T follicular helper cell (primary cell): ENCODE data around the gene SPRR4.
"Not testable (repeated sequence)": the region's sequence is repeated elsewhere in the genome, so short reads cannot be mapped to it uniquely, and the experiment has no call there.

ENCODE experiments used
- DNase-seq: peaks from one replicate; pipeline ENCODE4 v3.0.0-alpha.2; 2020; ENCODE audit warnings: low read depth

The SPRR4 gene

GRCh38 chr1:152965853-152966252, 4.6 kb upstream of the SPRR4 start:
- DNase-seq, result no peak

- DNase-seq, result no peak
Observed at GRCh38 chr1:152967201-152967600, 3.2 kb upstream of the SPRR4 start.

- no peak for DNase-seq
Observed at GRCh38 chr1:152968248-152968647, 2.2 kb upstream of the SPRR4 start.

- DNase-seq, result no peak
Observed at GRCh38 chr1:152969036-152969435, 1.4 kb upstream of the SPRR4 start.

GRCh38 chr1:152972196-152972886, 1.9 kb downstream of the SPRR4 start:
- no peak for DNase-seq

- DNase-seq, result no peak
Observed at GRCh38 chr1:152976688-152977087, 6.2 kb downstream of the SPRR4 start.

- DNase-seq, result no peak
Observed at GRCh38 chr1:152977614-152978013, 7.2 kb downstream of the SPRR4 start.

- no peak for DNase-seq
Observed at GRCh38 chr1:152980676-152981075, 10.2 kb downstream of the SPRR4 start.

GRCh38 chr1:152981146-152981871, 10.9 kb downstream of the SPRR4 start:
- no peak for DNase-seq

- no peak for DNase-seq
Observed at GRCh38 chr1:152982076-152982475, 11.6 kb downstream of the SPRR4 start.

- no peak for DNase-seq
Observed at GRCh38 chr1:152983234-152983633, 12.8 kb downstream of the SPRR4 start.

GRCh38 chr1:152983743-152984142, 13.3 kb downstream of the SPRR4 start, which contains the start of gene SPRR1A:
SPRR1A (plus strand) TSS chr1:152984081; CDS start chr1:152985231, 1,150 bp downstream.
- DNase-seq, result no peak

- DNase-seq, result no peak
Observed at GRCh38 chr1:152986578-152986977, 16.1 kb downstream of the SPRR4 start.

- DNase-seq, result no peak
Observed at GRCh38 chr1:152993186-152993585, 22.7 kb downstream of the SPRR4 start.

GRCh38 chr1:152995842-152996241, 25.4 kb downstream of the SPRR4 start:
- DNase-seq, result no peak

- DNase-seq, result no peak
Observed at GRCh38 chr1:152996633-152997400, 26.4 kb downstream of the SPRR4 start.

- no peak for DNase-seq
Observed at GRCh38 chr1:152997901-152998300, 27.5 kb downstream of the SPRR4 start.

GRCh38 chr1:152998476-152998875, 28.0 kb downstream of the SPRR4 start:
- no peak for DNase-seq

- no peak for DNase-seq
Observed at GRCh38 chr1:152999818-153000217, 29.4 kb downstream of the SPRR4 start.

- no peak for DNase-seq
Observed at GRCh38 chr1:153000294-153000693, 29.8 kb downstream of the SPRR4 start.

- no peak for DNase-seq
Observed at GRCh38 chr1:153001382-153001781, 30.9 kb downstream of the SPRR4 start, which contains the start of gene SPRR3. SPRR3 (plus strand) TSS chr1:153001749; CDS start chr1:153003021, 1,272 bp downstream.

- not testable (repeated sequence) for DNase-seq
Observed at GRCh38 chr1:153011235-153011758, 40.8 kb downstream of the SPRR4 start.
